ENCODE data around the gene NEIL1.
A peak's percentile ranks its signal among the peaks of the same experiment; 100 is the strongest.

NEIL1 gene

DNA sequence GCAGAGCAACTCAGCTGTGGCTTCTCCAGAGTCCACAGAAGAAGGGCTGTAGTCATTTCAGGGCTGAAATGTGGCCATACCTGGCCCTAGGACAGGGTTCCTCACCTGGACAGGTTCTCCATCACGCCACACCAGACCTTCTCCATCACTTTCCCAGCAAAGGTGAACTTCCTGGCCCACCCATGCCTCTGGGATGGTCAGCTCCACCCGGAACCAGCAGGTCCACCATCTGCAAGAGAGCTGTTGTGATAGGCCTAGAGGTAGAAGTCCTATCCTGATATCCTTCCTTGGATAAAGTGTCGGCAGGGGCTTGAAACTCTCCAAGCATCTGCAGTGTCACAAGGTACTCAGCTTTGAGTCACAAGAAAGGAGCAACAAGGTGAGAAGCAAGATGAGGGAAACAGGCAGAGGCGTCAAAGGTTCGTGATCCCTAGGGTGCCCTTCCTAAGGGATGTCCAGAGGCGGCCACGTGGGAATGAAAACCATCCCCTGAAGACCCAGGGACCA, 20.6 kb downstream of the NEIL1 start:
- DNase-seq (ENCODE audit: low read depth in 2 of 2): no peak
- peak overlapping the region; percentile 84 to 89 for H3K4me3 ChIP-seq (replicated peaks in 1 of 2; ENCODE audit: low read depth in 2 of 2, low read length in 2 of 2)
- TF ChIP-seq, protein P1, sequence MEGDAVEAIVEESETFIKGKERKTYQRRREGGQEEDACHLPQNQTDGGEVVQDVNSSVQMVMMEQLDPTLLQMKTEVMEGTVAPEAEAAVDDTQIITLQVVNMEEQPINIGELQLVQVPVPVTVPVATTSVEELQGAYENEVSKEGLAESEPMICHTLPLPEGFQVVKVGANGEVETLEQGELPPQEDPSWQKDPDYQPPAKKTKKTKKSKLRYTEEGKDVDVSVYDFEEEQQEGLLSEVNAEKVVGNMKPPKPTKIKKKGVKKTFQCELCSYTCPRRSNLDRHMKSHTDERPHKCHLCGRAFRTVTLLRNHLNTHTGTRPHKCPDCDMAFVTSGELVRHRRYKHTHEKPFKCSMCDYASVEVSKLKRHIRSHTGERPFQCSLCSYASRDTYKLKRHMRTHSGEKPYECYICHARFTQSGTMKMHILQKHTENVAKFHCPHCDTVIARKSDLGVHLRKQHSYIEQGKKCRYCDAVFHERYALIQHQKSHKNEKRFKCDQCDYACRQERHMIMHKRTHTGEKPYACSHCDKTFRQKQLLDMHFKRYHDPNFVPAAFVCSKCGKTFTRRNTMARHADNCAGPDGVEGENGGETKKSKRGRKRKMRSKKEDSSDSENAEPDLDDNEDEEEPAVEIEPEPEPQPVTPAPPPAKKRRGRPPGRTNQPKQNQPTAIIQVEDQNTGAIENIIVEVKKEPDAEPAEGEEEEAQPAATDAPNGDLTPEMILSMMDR (IDR thresholded peaks at IDR 0.05; ENCODE audit: low read depth, low read length): no peak

DNA sequence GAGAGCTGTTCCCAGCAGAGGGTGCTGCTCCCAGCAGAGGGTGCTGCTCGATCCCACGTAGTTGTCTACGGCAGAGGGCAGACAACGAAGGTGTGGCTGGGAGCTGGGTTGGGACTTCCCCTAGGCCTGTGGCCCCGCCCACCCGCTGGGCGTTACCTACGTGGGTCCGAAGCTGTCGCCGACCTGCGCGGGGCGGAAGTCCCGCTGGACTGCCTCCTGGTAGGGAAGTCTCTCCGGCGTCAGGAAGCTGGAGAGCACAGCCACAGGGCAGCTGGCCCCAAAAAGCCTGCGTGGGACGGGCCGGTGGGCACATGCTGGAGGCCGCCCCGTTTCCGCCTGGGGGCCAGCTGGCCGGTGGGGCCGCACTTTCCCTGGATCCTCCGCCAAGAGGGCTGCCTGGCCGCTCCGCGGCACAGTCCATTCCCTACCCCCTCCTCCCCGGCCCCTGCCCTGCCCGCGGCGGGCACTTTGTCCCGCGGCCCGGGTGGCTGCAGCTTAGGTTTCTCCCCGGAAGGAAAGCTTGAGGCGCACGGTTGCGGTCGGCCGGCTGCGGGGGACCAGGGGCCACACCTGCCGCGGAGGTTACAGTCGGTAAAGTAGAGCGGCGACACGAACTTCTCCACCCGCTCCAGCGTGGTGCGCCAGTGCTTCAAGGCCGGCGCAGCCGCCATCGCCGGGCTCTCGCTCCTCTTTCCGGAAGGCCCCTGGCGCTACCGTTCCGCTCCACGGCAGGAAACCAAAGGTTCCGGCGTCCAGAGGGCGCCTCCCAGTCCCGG, 21.3 kb downstream of the NEIL1 start, which contains the start of gene MAN2C1:
Gene MAN2C1 (minus strand): TSS at position 695 of the 776 bp plus-strand sequence. CDS start 24 bp downstream, at position 671.
- TF ChIP-seq, protein P1 (IDR thresholded peaks at IDR 0.05; ENCODE audit: low read depth, low read length): peak; percentile 70
- DNase-seq (ENCODE audit: low read depth in 2 of 2): peak; percentile 95
- H3K4me3 ChIP-seq (replicated peaks in 1 of 2; ENCODE audit: low read depth in 2 of 2, low read length in 2 of 2): peak within 1 kb of the TSS; percentile 84 to 89

DNA sequence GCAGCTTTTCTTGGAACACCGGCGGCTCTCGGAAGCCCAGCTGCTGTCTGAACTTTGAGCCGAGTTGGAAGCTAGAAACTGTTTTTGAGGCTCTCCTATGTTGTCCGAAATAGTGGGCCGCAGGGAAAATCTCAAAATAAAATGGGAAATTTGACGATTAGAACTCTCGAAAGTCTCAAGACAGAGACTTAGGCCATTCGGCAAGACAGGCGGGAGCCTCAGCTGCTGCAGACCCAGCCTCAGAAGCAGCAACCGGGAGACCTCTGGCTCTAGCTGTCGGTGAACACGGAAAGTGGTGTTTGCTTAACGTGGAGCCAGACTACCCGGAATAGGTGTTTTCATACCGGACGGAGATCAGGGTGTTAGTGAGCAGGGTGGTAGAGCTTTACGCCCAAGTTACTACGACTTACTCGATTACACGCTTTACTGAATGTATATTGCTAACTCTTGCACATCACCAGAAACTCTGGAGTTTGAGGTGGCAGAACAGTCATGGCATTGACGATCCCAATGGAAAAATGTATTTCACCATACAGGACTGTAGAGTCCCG, 21.9 kb downstream of the NEIL1 start:
- DNase-seq (ENCODE audit: low read depth in 2 of 2): no peak

DNA sequence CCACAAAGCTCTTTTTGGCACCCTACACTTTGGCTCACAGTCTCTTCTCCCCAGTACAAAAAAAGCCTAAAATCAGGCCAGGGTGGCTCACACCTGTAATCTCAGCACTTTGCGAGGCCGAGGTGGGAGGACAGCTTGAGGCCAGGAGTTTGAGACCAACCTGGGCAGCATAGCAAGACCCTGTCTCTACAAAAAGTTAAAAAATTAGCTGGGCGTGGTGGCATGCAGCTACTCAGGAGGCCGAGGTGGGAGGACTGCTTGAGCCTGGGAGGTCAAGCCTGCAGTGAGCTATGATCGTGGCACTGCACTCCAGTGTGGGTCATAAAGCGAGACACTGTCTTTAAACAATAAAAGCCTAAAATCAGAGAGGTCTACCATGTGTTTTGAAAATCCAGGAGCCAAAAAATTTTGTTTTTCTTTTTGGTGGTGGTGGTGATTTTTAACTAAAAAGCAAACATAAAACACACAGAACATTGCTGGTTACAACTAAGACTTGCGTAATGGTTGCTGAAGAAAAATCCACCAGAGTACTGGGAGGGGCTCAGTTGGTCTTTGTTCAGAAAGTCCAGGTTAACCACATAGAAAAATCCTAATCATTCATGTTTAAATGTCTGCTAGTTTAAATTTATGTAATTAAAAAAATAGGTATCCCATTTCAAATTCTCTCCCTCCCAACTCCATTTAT, 23.2 kb downstream of the NEIL1 start:
- DNase-seq (ENCODE audit: low read depth in 2 of 2): no peak
- TF ChIP-seq, protein P1 (IDR thresholded peaks at IDR 0.05; ENCODE audit: low read depth, low read length): no peak
- no peak overlapping the region for H3K4me3 ChIP-seq (replicated peaks in 1 of 2; ENCODE audit: low read depth in 2 of 2, low read length in 2 of 2)

More for the DNA sequence above, 21.9 kb downstream of the NEIL1 start:
- TF ChIP-seq, protein P1 (IDR thresholded peaks at IDR 0.05; ENCODE audit: low read depth, low read length): no peak
- H3K4me3 ChIP-seq (replicated peaks in 1 of 2; ENCODE audit: low read depth in 2 of 2, low read length in 2 of 2): peak overlapping the region; percentile 84 to 89

DNA sequence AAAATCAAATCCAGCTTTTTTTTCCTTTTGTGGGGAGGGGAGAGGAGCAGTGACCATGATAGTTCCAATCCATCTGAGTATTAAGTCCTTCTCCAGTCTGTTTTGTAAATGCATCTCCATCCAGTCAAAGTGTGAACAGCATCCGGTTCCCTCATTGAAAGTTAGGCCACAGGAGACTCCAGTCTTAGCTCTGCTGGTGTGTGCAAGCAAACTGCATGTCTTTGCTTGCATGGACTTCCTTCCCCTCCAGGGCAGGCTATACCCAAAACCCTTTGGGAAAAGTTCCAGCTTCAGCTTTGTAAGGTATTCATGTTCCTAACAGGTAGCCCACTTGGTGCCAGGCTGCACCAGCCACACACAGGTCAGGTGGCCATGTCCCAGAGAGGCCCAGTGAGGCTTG, 24.6 kb downstream of the NEIL1 start:
- H3K4me3 ChIP-seq (replicated peaks in 1 of 2; ENCODE audit: low read depth in 2 of 2, low read length in 2 of 2): no peak overlapping the region
- DNase-seq (ENCODE audit: low read depth in 2 of 2): no peak
- TF ChIP-seq, protein P1 (IDR thresholded peaks at IDR 0.05; ENCODE audit: low read depth, low read length): no peak

DNA sequence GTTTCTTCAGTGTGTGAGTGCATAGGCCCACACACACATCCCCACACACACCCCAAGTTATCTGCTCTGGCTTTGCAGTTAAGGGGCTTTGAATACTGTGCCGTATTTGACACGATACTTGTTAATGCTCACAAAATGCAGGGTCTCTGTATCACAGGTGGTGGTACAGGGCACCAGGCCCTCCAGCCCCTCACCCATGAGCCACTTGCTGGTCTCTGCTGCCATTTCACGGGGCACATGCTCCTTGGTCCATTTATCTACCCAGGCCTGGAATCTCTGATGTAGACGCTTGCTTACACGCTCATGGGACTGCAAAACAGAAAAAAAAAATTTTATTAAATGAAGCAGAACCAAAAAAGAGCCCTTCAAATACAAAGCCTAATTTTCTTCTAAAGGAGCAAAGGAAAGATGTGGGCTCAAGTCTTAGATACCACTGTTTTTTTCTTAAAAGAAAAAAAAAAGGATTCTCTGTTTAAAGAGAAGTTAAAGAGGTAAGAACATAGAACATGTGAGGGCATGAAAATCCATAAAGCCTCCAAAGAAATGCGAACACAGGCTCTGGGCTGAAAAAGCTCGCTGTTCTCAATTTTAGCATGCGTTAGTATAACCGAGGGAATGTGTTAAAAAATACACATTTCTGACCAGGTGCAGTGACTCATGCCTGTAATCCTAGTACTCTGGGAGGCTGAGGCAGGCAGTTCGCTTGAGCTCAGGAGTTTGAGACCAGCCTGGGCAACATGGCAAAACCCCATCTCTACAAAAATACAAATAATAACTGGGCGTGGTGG, 25.3 kb downstream of the NEIL1 start:
- TF ChIP-seq, protein P1 (IDR thresholded peaks at IDR 0.05; ENCODE audit: low read depth, low read length): no peak
- DNase-seq (ENCODE audit: low read depth in 2 of 2): no peak
- H3K4me3 ChIP-seq (replicated peaks in 1 of 2; ENCODE audit: low read depth in 2 of 2, low read length in 2 of 2): no peak overlapping the region
